Lung (tissue), 12 donors: ENCODE data around the gene COL25A1. TPM values are rescaled to one million over a fixed set of nuclear protein-coding genes. Genes with fewer than 3 reads are reported as not detected.

Experiments used
- ATAC-seq: fragments of 200-7000 bp; cut with Tn5 transposase; one replicate; pipeline ENCODE4 v1.9.1; 2020; ENCODE audit warnings: moderate number of reproducible peaks; ENCODE audit not compliant: insufficient read depth, low FRiP score
- DNase-seq, 3 donors: peaks; one replicate each; pipeline ENCODE4 v3.0.0-alpha.2; 2013 to 2017
- H3K27ac ChIP-seq, 2 donors: one replicate each; pipeline ENCODE4 v1.5.1; 2013; ENCODE audit warnings: mild to moderate bottlenecking in 2 of 2, moderate library complexity in 2 of 2, control low read depth in 1 of 2, inconsistent platforms in 1 of 2, low read depth in 1 of 2, low read length in 1 of 2
- H3K27me3 ChIP-seq, 3 donors: one replicate each; pipeline ENCODE4 v1.5.1; 2013; ENCODE audit warnings: low read length in 2 of 3; ENCODE audit not compliant: control insufficient read depth in 3 of 3, insufficient read depth in 3 of 3
- H3K36me3 ChIP-seq, 4 donors: one replicate each; pipeline ENCODE4 v1.5.1; 2013; ENCODE audit warnings: low read length in 4 of 4, mild to moderate bottlenecking in 1 of 4, moderate library complexity in 1 of 4; ENCODE audit not compliant: control insufficient read depth in 4 of 4, insufficient read depth in 4 of 4
- H3K4me1 ChIP-seq, 5 donors: one replicate each; pipeline ENCODE4 v1.5.1; 2013; ENCODE audit warnings: low read length in 5 of 5, mild to moderate bottlenecking in 2 of 5, moderate library complexity in 1 of 5; ENCODE audit not compliant: control insufficient read depth in 5 of 5, insufficient read depth in 5 of 5
- H3K4me3 ChIP-seq: one replicate; pipeline ENCODE4 v1.5.1; 2013; ENCODE audit warnings: mild to moderate bottlenecking, control low read depth, moderate library complexity
- H3K9ac ChIP-seq, 2 donors: one replicate each; pipeline ENCODE4 v1.5.1; 2013; ENCODE audit warnings: low read length in 2 of 2, control low read depth in 1 of 2; ENCODE audit not compliant: insufficient read depth in 1 of 2
- H3K9me3 ChIP-seq, 4 donors: one replicate each; pipeline ENCODE4 v1.5.1; 2013; ENCODE audit warnings: low read length in 3 of 4, mild to moderate bottlenecking in 1 of 4, moderate library complexity in 1 of 4; ENCODE audit not compliant: control insufficient read depth in 4 of 4, insufficient read depth in 3 of 4
- CTCF ChIP-seq: IDR thresholded peaks from 2 replicates; pipeline ENCODE4 v1.5.1; 2012; ENCODE audit warnings: mild to moderate bottlenecking; ENCODE audit errors: control extremely low read depth, extremely low read depth
- WGBS, 2 donors: extraction: QIAGEN DNeasy Blood & Tissue Kit; methylation state at CpG; one replicate each; pipeline ENCODE4 v1.1.7; 2013; 5-methylcytosine and 5-hydroxymethylcytosine counted together
- polyA plus RNA-seq, 2 donors: library from polyadenylated mRNA; stranded (reverse); fragments of 200-250 nt; gene quantifications; one replicate each; pipeline ENCODE4 v1.2.1, GENCODE V29; 2013
- total RNA-seq, 2 donors: library from RNA; depleted of rRNA in 1 of 2; stranded (reverse); fragments of >200 nt in 1 of 2; gene quantifications; one replicate each; pipeline ENCODE4 v1.2.1, GENCODE V29; 2014 to 2021
- donor health status: control.
- donor health status: control.
- donor health status: Bipolar disorder and iron deficiency.
- donor health status: healthy.
- donor health status: DM: yes; HTN: yes; CAD: no.

The COL25A1 gene
- total and polyA plus RNA-seq, 4 donors = 0.06 to 3.5 (median 1.8) TPM

- Histone ChIP-seq H3K27me3 (no peaks in the 10 kb centered on the region), H3K9me3 (no peaks in the 10 kb centered on the region), H3K9ac (no peak overlapping the region), H3K27ac (no peak overlapping the region), H3K36me3 (no peaks in the 10 kb centered on the region), H3K4me3 (no peak overlapping the region), H3K4me1 (no peaks in the 10 kb centered on the region)
- no peak for ATAC-seq
- no peak for DNase-seq
- no peak for TF ChIP-seq CTCF
- WGBS, 2 donors = 81 to 90% methylated on average over 1 of the region's 1 CpG
Measured at GRCh38 chr4:109121561-109121960, 180.9 kb downstream of the COL25A1 start.

GRCh38 chr4:109119852-109120251 lies 182.6 kb downstream of the COL25A1 start:
- ATAC-seq (no peak), DNase-seq (no peak)
- Histone ChIP-seq H3K36me3 (no peaks in the 10 kb centered on the region), H3K27me3 (no peaks in the 10 kb centered on the region), H3K4me3 (no peak overlapping the region), H3K9me3 (no peaks in the 10 kb centered on the region), H3K27ac (no peak overlapping the region), H3K9ac (no peak overlapping the region), H3K4me1 (no peaks in the 10 kb centered on the region)
- 92 to 100% methylated on average over 1 of the region's 1 CpG for WGBS, 2 donors
- no peak for TF ChIP-seq CTCF

DNA sequence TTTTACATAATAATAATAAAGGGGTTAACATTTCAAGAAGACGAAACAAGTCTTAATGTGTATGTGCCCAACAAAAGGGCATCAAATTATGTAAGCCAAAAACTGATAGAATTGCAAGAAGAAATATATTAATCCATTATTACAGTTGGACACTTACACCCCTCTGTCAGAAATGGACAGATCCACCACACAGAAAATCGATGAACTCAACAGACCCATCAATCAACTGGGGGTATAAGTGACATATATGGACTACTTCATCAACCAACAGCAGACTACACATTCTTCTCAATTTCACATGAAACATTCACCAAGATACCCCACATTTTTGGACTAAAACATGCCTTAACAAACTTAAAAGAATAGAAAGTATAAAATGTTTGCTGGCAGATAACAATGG lies 183.8 kb downstream of the COL25A1 start:
- Histone ChIP-seq H3K9me3 (no peaks in the 10 kb centered on the region), H3K27ac (no peak overlapping the region), H3K27me3 (no peaks in the 10 kb centered on the region), H3K9ac (no peak overlapping the region), H3K36me3 (no peaks in the 10 kb centered on the region), H3K4me3 (no peak overlapping the region), H3K4me1 (no peaks in the 10 kb centered on the region)
- no peak for ATAC-seq
- DNase-seq = no peak
- TF ChIP-seq CTCF = no peak
- WGBS, 2 donors = 88 to 99% methylated on average over 2 of the region's 2 CpGs

DNA sequence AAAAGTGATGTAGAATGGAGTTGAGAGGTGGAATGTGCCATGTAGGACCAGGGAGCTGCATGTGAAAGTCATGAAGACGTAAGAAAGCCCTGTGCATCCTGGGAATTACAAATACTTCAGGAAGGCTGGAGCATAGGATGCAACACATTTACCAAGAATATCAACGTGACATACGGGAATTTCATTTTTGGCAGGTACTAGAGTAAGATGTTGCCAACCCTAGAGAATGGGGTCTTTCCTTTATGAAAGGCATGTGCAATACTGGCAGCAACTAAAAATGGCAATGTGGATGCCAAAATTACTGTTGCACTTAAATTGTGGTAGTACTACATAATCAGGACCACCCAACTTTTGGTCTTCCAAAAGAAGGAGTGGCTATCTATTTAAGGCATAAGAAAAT lies 188.0 kb downstream of the COL25A1 start:
- 85 to 89% methylated on average over 3 of the region's 3 CpGs for WGBS, 2 donors
- Histone ChIP-seq H3K4me1 (peaks cover 0 to 3% (median 0%) of the 10 kb centered on the region in 5 donors), H3K36me3 (no peaks in the 10 kb centered on the region), H3K9me3 (no peaks in the 10 kb centered on the region), H3K9ac (no peak overlapping the region), H3K27ac (no peak overlapping the region), H3K27me3 (no peaks in the 10 kb centered on the region), H3K4me3 (no peak overlapping the region)
- DNase-seq (no peak), ATAC-seq (no peak)
- TF ChIP-seq CTCF = no peak
